ENCODE data around the gene BANF1. TPM values are rescaled to one million over a fixed set of nuclear protein-coding genes. Genes with fewer than 3 reads are reported as not detected.

Gene BANF1
- total RNA-seq, 2 experiments from 2014 or later: 267 to 311 TPM

DNA sequence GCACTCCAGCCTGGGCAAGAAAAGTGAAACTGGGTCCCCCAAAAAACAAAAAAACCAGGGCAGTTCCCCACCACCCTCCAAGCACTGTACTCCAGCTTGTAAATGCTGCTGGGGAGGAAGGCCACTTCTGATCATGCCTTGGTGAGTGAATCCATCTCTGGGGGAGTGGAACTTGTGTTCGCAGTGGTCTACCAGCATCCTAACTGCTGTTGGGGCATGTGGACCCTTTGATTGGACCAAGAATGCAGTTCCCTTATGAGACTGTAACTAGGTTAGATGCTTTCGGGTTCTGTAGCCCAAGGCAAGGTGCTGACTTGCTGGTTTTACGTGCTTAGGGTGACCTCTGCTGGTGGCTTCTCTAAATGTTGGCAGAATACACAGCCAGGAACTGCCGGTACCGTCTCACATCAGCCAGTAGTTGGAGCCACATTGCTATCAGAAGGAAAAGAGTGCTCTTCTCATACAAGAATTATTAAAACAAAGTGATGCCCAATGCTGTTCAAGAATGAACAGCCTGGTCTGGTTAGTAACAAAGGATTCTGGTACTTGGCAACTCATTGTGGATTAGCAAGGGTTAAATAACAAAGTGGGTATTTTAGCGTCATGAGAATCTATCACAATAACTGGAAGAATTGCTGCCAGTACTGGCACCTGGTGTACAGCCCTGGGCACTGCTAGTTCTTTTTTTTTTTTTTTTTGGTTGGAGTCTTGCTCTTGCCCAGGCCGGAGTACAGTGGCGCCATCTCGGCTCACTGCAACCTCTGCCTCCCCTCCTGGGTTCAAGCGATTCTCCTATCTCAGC, 13.3 kb upstream of the BANF1 start:
- H3K4me1 Mint-ChIP-seq (ENCODE audit: low read depth): peaks cover 5% of the 10 kb centered on the region
- peaks cover 12% of the 10 kb centered on the region for H3K36me3 Mint-ChIP-seq (ENCODE audit: low read depth)
- TF ChIP-seq, protein P1, sequence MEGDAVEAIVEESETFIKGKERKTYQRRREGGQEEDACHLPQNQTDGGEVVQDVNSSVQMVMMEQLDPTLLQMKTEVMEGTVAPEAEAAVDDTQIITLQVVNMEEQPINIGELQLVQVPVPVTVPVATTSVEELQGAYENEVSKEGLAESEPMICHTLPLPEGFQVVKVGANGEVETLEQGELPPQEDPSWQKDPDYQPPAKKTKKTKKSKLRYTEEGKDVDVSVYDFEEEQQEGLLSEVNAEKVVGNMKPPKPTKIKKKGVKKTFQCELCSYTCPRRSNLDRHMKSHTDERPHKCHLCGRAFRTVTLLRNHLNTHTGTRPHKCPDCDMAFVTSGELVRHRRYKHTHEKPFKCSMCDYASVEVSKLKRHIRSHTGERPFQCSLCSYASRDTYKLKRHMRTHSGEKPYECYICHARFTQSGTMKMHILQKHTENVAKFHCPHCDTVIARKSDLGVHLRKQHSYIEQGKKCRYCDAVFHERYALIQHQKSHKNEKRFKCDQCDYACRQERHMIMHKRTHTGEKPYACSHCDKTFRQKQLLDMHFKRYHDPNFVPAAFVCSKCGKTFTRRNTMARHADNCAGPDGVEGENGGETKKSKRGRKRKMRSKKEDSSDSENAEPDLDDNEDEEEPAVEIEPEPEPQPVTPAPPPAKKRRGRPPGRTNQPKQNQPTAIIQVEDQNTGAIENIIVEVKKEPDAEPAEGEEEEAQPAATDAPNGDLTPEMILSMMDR (IDR thresholded peaks at IDR 0.05): peak; percentile 99
- H3K4me3 Mint-ChIP-seq: no peak overlapping the region
- H3K9me3 Mint-ChIP-seq: no peaks in the 10 kb centered on the region
- ChIA-PET POLR2A (interaction anchor here (0.7 to 1.4 kb wide), 5 partner anchors 27 to 210 kb away, joined by 3 to 4 read pairs (median 4); partner anchors contain the start of genes C11orf68 and SART1), CTCF (interaction anchor here (0.6 to 4.3 kb wide), 43 partner anchors 10 to 377 kb away, joined by 3 to 41 read pairs (median 3); partner anchors contain the start of genes BANF1, CCDC85B, EIF1AD and FIBP)
- DNase-seq: peak; percentile 98
- H3K27ac Mint-ChIP-seq: peak overlapping the region; percentile 53
- ATAC-seq: peak; percentile 99
- H3K27me3 Mint-ChIP-seq: no peaks in the 10 kb centered on the region
- intact Hi-C loops (cut with micrococcal nuclease): loop anchor here (5.0 kb wide), 1 partner anchor 102 kb away; the partner anchor contains the start of gene FIBP

DNA sequence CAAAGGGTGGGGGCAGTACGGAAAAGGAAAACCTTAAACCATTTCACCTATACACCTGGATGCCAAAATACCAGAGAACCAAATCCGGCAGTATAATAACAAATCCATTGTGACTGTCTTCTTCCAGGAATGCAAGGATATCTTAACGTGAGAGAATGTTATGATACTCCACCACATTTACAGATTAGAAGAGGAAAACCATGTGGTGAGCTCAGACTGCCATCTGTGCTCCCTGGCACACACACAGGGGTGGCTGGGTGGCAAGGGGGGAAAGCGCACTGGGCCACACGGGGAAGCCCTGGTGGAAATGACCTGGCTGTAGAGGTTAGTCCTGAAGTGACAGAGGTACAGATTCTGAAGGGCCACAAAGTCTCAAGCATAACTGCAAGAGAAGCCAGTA, 10.2 kb upstream of the BANF1 start:
- Mint-ChIP-seq H3K27me3 (no peaks in the 10 kb centered on the region), H3K27ac (no peak overlapping the region), H3K4me1 (ENCODE audit: low read depth) (peaks cover 5% of the 10 kb centered on the region), H3K4me3 (no peak overlapping the region), H3K9me3 (no peaks in the 10 kb centered on the region), H3K36me3 (ENCODE audit: low read depth) (peaks cover 22% of the 10 kb centered on the region)
- intact Hi-C loops (cut with micrococcal nuclease): no loop called here
- TF ChIP-seq, protein P1 (IDR thresholded peaks at IDR 0.05): no peak
- POLR2A ChIA-PET: interaction anchor here (1.0 to 1.2 kb wide), 2 partner anchors 21 to 102 kb away, joined by 3 to 4 read pairs; partner anchors contain the start of gene CCDC85B
- CTCF ChIA-PET: interaction anchor here (0.6 to 4.3 kb wide), 11 partner anchors 30 to 279 kb away, joined by 3 to 41 read pairs (median 3); partner anchors contain the start of genes AP5B1, CCDC85B, FIBP and KAT5
- no peak for ATAC-seq
- DNase-seq: no peak

DNA sequence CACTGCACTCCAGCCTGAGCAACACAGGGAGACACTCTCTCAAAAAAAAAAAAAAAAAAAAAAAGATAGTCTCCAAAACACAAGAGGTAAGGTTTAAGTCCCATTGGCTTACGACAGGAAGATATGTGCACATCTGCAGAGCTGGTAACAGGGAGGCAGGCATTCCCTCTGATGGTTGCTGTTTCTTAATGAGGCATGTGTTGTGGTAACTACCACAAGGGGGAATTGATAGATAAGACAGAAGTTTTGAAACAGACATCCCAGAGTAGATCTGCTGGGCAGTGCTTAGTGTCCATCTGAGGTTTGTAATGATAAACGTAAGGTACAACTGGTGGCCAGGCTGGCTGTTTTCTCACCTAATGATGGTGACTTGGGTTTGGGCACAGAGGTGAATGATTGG, 5.0 kb upstream of the BANF1 start:
- no peak for ATAC-seq
- POLR2A ChIA-PET: no interaction called here
- TF ChIP-seq, protein P1 (IDR thresholded peaks at IDR 0.05): no peak
- Mint-ChIP-seq H3K36me3 (ENCODE audit: low read depth) (peaks cover 48% of the 10 kb centered on the region), H3K27ac (peak overlapping the region; percentile 11), H3K4me1 (ENCODE audit: low read depth) (peaks cover 17% of the 10 kb centered on the region), H3K9me3 (no peaks in the 10 kb centered on the region), H3K4me3 (no peak overlapping the region), H3K27me3 (no peaks in the 10 kb centered on the region)
- intact Hi-C loops (cut with micrococcal nuclease): no loop called here
- CTCF ChIA-PET: interaction anchor here (1.1 kb wide), 1 partner anchor 113 kb away, joined by 4 read pairs; no protein-coding TSS in a partner anchor
- DNase-seq: no peak

DNA sequence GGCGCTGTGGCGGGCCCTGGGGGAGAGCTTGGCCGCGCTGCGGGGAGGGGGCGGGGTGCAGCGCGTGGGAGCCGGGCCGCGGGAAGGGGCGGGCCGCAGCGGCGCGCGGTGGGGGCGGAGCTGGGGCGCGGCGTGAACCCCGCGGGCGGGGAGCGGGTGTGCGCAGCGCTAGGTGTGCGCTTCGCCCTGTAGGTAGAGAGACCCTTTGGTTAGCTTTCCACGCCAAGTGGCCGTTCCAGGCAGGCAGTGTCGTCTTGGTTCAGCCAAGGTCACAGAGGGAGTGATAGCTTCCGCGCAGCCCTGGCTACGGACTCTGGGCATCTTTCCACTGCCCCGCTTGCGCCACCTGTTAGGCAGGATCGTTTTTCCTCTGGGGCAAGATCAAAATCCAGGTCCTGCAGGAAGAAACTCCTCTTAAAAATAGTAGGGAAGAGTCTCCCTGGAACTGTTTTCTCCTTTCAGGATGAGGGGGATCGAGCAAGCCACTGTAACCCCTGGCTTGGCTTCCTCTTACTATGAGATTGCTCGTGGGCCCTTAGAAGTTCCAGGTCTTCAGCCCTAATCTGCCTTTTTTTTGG, 434 bp downstream of the BANF1 start:
- Mint-ChIP-seq H3K9me3 (no peaks in the 10 kb centered on the region), H3K4me3 (peak overlapping the region; percentile 98), H3K4me1 (ENCODE audit: low read depth) (peaks cover 34% of the 10 kb centered on the region), H3K36me3 (ENCODE audit: low read depth) (peaks cover 57% of the 10 kb centered on the region), H3K27ac (peak overlapping the region; percentile 98), H3K27me3 (no peaks in the 10 kb centered on the region)
- ChIA-PET CTCF (interaction anchor here (0.9 to 1.9 kb wide), 8 partner anchors 13 to 223 kb away, joined by 3 to 14 read pairs (median 4); partner anchors contain the start of genes AP5B1 and CCDC85B), POLR2A (interaction anchor here (0.6 to 1.4 kb wide), 12 partner anchors 9 to 291 kb away, joined by 3 to 10 read pairs (median 4); partner anchors contain the start of genes CCDC85B, CST6, KAT5 and MUS81)
- TF ChIP-seq, protein P1 (IDR thresholded peaks at IDR 0.05): no peak
- ATAC-seq (peak; percentile 58), DNase-seq (no peak)
- intact Hi-C loops (cut with micrococcal nuclease): no loop called here
